ENCODE data around the gene HOXB9.

- TF ChIP-seq CTCF (IDR thresholded peaks at IDR 0.05; ENCODE audit: insufficient read depth, low read length, poor library complexity, severe bottlenecking) (no peak), EZH2phosphoT487 (conservative IDR thresholded peaks at IDR 0.05; ENCODE audit: low read length) (no peak)
Observed at GRCh38 chr17:48606892-48607614, 19.1 kb downstream of the HOXB9 start.

All from SU-DHL-6 (cell line).